Activated CD8-positive, alpha-beta memory T cell treated with anti-CD3 and anti-CD28 coated beads, Interleukin-2, amount 50 U/mL, for 48 hours (primary cell): ENCODE data around the gene FOXO6.

ENCODE experiments used
- DNase-seq: peaks from one replicate; pipeline ENCODE4 v3.0.0-alpha.2; 2020

The FOXO6 gene

DNA sequence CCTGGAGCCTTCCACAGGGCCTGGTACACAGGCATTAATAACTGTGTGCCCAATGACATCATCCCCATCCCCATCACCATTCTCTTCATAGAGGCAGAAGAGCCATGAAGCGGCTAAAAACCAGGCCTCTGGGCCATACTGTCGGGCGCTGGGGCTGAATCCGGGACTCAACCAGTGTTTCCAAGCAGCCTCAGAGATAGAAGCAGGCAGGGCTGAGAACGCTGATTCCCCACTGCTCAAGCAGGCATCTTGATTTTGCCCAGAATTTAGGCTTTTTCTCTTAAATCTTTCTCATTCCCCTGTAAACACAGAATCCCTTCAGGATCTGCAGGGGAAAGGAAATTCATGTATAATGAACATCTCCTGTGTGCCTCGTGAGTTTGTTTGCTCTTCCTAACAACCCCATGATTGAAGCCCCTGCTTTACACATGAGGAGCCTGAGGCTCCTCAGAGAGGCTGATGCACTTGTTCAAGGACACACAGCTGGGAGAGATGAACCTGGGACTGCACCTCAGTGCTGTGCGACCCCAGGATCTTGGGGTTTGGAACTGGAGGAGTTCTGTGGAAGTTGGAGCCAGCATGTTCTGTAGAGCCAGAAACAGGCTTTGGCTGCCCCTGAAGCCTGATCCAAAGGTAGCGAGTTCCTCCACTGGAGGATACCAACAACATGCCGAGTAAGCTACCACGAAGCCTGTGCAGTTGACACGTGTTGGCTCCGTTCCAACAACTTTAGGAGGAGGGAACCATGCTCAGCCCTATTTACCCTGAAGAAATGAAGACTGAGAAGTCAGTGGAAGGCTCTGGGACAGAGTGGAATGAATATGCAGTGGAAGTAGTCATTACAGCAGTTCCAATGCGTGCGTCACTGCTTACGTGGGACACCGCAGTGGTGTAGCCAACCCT is 67.8 kb downstream of the FOXO6 start:
- no peak for DNase-seq

DNA sequence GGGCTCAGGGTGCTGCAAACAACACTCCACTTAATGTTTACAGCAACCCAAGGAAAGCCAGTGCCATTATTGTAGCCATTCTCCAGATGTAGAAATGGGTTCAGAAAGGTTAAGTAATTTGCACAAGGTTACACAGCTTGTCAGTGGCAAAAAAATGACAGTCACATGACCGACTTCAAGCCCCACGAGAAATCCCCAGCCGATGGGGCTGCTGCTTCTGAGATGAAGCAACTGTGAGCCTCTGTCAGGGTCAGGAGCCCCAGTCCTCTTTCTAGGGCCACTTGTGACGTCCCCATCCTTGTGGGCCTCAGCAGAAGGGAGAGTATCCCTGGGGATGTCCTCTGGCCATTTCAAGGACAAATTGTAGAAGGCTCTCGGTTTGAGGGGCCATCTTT is 68.4 kb downstream of the FOXO6 start:
- DNase-seq, result no peak

DNA sequence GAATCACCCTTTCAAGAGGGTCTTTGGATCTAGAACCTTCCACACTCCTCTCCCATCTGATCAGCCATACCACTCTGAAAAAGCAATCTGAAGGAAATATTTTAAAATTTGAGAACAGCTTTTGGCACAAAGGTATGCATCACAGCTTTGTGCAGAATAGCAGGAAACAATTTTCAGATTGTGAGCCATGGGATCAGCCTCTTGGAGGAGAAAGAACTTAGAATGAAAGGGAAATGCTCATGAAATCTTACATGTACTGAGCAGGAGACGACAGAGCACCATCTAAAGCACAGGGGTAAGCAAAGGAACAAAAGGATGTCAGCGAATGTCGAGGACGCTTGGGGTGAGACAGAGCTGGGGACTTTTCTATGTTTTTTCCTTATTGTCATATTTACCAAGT is 68.8 kb downstream of the FOXO6 start:
- DNase-seq, result no peak

DNA sequence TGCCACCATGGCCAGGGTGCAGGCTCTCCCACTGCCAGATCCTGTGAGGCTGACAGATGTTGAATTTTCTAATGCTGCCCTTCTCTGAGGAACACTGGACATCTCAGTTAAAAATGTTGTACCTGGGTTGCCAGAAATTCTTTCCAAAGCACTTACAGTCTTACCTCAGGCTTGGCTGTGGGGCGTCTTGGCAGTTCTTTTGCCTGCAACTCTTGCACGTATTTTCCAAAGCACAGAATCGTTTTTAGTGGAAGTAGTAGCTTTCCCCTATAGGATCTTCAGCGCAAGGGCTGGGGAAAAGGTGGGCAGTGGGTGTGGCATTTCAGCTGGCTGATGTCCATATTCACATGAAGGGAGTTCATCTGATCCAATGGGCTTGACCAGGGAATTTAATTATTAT is 69.3 kb downstream of the FOXO6 start:
- DNase-seq, result no peak

DNA sequence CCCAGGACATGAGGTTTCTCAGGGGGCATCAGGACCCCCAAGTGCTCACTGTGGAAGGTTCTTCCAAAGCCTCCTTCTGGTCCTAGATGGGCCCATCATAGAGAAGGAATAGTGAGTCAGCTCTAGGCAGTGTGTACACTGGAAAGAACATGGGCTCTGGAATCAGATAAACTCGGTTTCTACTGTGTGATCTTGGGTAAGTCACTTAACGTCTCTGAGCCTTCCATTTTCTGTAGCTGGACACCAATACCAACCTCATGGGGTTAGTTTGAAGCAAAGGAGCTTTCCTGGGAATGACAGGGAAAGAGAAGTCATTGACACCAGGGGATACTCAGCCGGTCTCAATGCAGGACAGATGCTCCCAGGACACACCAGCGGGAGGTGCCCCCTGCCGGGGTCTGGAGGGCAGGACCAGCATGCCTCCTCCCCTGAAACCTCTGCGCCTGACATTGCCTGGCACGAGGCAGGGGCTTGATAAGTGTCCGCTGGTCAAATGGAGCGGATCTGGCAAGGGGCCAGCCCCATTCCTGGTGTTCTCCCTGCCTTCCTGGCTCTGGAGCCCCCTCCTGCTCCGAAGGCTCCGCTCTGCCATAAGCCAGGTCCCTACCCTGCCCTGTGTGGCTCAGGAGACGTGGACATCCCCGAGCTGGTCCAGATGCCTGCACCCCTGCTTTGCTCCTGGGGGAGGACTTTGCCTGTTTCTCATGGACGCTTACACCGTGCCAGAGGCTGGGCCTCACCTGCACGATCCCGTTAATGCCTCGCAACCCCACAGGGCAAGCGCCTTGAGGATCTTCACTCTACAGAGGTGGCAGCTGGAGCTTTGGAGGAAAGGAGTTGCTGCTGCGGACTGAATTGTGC is 70.5 kb downstream of the FOXO6 start:
- DNase-seq, result no peak
